Anterior cingulate cortex (tissue), 58 donors: ENCODE data around the gene CDK14.
"Not testable (repeated sequence)": the region's sequence is repeated elsewhere in the genome, so short reads cannot be mapped to it uniquely, and the experiment has no call there.

Experiments used
- DNase-seq, 58 donors: peaks; one replicate each; lab custom pipeline; 2025; lab: John Stamatoyannopoulos, UW

The CDK14 gene

GRCh38 chr7:90749262-90749661 is 153.1 kb downstream of the CDK14 start:
- DNase-seq, result no peak

GRCh38 chr7:90749774-90750173 is 153.7 kb downstream of the CDK14 start:
- peak in 1 of 58 donors; percentile 5 for DNase-seq

GRCh38 chr7:90751595-90751994 is 155.5 kb downstream of the CDK14 start:
- no peak for DNase-seq

- DNase-seq, result no peak
Measured at GRCh38 chr7:90752051-90752450, 155.9 kb downstream of the CDK14 start.

GRCh38 chr7:90755041-90755440 is 158.9 kb downstream of the CDK14 start:
- DNase-seq, result no peak

GRCh38 chr7:90756366-90756765 is 160.2 kb downstream of the CDK14 start:
- no peak for DNase-seq

- DNase-seq, result not testable (repeated sequence)
Measured at GRCh38 chr7:90757565-90757950, 161.4 kb downstream of the CDK14 start.

- no peak for DNase-seq
Measured at GRCh38 chr7:90758933-90759562, 162.9 kb downstream of the CDK14 start.

- DNase-seq, result no peak
Measured at GRCh38 chr7:90759710-90760109, 163.6 kb downstream of the CDK14 start.

- DNase-seq, result no peak
Measured at GRCh38 chr7:90760892-90761291, 164.8 kb downstream of the CDK14 start.

- DNase-seq, result no peak
Measured at GRCh38 chr7:90761584-90761983, 165.5 kb downstream of the CDK14 start.

GRCh38 chr7:90763108-90763507 is 167.0 kb downstream of the CDK14 start:
- DNase-seq, result no peak

GRCh38 chr7:90764848-90765570 is 168.9 kb downstream of the CDK14 start:
- no peak for DNase-seq

GRCh38 chr7:90766814-90767564 is 170.9 kb downstream of the CDK14 start:
- DNase-seq, result peak in 39 of 58 donors; percentile 2 to 68 (median 28)

- DNase-seq, result no peak
Measured at GRCh38 chr7:90768301-90768700, 172.2 kb downstream of the CDK14 start.

- no peak for DNase-seq
Measured at GRCh38 chr7:90769036-90769435, 172.9 kb downstream of the CDK14 start.

- not testable (repeated sequence) for DNase-seq
Measured at GRCh38 chr7:90769566-90769965, 173.4 kb downstream of the CDK14 start.

GRCh38 chr7:90771281-90771680 is 175.2 kb downstream of the CDK14 start:
- no peak for DNase-seq

- no peak for DNase-seq
Measured at GRCh38 chr7:90772410-90772809, 176.3 kb downstream of the CDK14 start.

GRCh38 chr7:90773269-90773668 is 177.1 kb downstream of the CDK14 start:
- no peak for DNase-seq

GRCh38 chr7:90774706-90775105 is 178.6 kb downstream of the CDK14 start:
- no peak for DNase-seq
